Measurements from ENCODE around the gene PMM2.

The PMM2 gene

GRCh38 chr16:8890549-8890921 lies 92.9 kb downstream of the PMM2 start:
- DNase-seq: no peak

GRCh38 chr16:8892101-8892575 lies 94.5 kb downstream of the PMM2 start:
- no peak for DNase-seq

- no peak for DNase-seq
Observed at GRCh38 chr16:8893426-8893825, 95.8 kb downstream of the PMM2 start.

- DNase-seq: no peak
Observed at GRCh38 chr16:8893976-8894690, 96.5 kb downstream of the PMM2 start.

GRCh38 chr16:8894736-8895334 lies 97.2 kb downstream of the PMM2 start:
- DNase-seq: no peak

GRCh38 chr16:8898660-8899318 lies 101.2 kb downstream of the PMM2 start:
- DNase-seq: no peak

All from hippocampal formation (tissue), 2 donors.